A673 (cell line): ENCODE results near the gene MTO1. TPM values are rescaled to one million over a fixed set of nuclear protein-coding genes. Genes with fewer than 3 reads are reported as not detected.
"Not testable (repeated sequence)": the region's sequence is repeated elsewhere in the genome, so short reads cannot be mapped to it uniquely, and the experiment has no call there.

Experiments used
- BruUV-seq: library from RNA; stranded (reverse); fragments of 400-500 nt; replicated peaks from 2 replicates; lab custom pipeline; 2021; lab: Mats Ljungman, UMichigan
- CTCF ChIA-PET: fragments of 300-600 bp; sonication (Branson Sonifier 250); formaldehyde crosslinking; loops from one replicate; lab custom pipeline; 2022; ENCODE audit warnings: antibody characterized with exemption; lab: Charles Lee
- POLR2A ChIA-PET: fragments of 300-600 bp; sonication (Branson Sonifier 250); formaldehyde crosslinking; loops from one replicate; lab custom pipeline; 2022; ENCODE audit warnings: antibody characterized with exemption; ENCODE audit not compliant: low non-redundant PET; lab: Charles Lee
- DNase-seq: peaks from one replicate; pipeline ENCODE4 v3.0.0-alpha.2; 2015; ENCODE audit warnings: low spot score
- H3K27ac ChIP-seq: fragments of 200-600 bp; sonication (generic); 2 replicates; pipeline ENCODE4 v1.5.1; 2016; ENCODE audit warnings: mixed run types, low read depth, mild to moderate bottlenecking, mixed read lengths, antibody characterized with exemption, low read length; ENCODE audit not compliant: poor library complexity, severe bottlenecking
- H3K27me3 ChIP-seq: fragments of 200-600 bp; sonication (generic); replicated peaks from 2 replicates; pipeline ENCODE4 v1.6.1; 2017; ENCODE audit warnings: mixed run types, low read depth, mild to moderate bottlenecking, mixed read lengths, antibody characterized with exemption, low read length; ENCODE audit not compliant: insufficient read depth, poor library complexity
- H3K36me3 ChIP-seq: fragments of 200-600 bp; sonication (generic); 2 replicates; pipeline ENCODE4 v1.6.1; 2016; ENCODE audit warnings: mixed run types, mild to moderate bottlenecking, mixed read lengths, antibody characterized with exemption, low read length; ENCODE audit not compliant: insufficient read depth, poor library complexity, severe bottlenecking
- H3K4me1 ChIP-seq: fragments of 200-600 bp; sonication (generic); 2 replicates; pipeline ENCODE4 v1.6.1; 2017; ENCODE audit warnings: mixed run types, mild to moderate bottlenecking, mixed read lengths, antibody characterized with exemption, low read length; ENCODE audit not compliant: insufficient read depth, poor library complexity, severe bottlenecking
- H3K4me3 ChIP-seq: fragments of 200-600 bp; sonication (generic); 2 replicates; pipeline ENCODE4 v1.5.1; 2016; ENCODE audit warnings: low read depth, mixed run types, mild to moderate bottlenecking, mixed read lengths, low read length; ENCODE audit not compliant: poor library complexity, severe bottlenecking
- H3K9me3 ChIP-seq: fragments of 200-600 bp; sonication (generic); 2 replicates; pipeline ENCODE4 v1.6.1; 2016; ENCODE audit warnings: mixed run types, low read depth, mild to moderate bottlenecking, mixed read lengths, antibody characterized with exemption, low read length; ENCODE audit not compliant: poor library complexity, severe bottlenecking
- EZH2 ChIP-seq: fragments of 200-600 bp; sonication (generic); IDR thresholded peaks from 2 replicates; pipeline ENCODE4 v1.6.1; 2017; ENCODE audit warnings: borderline replicate concordance, low read depth, mild to moderate bottlenecking, mixed read lengths, antibody characterized with exemption, low read length; ENCODE audit not compliant: poor library complexity, severe bottlenecking
- intact Hi-C: fragments of 100-400 bp; cut with micrococcal nuclease; formaldehyde crosslinking; loops from one replicate; pipeline ENCODE4 v1.10.0; 2022; ENCODE audit not compliant: unreplicated experiment
- total RNA-seq: library from RNA; stranded (reverse); gene quantifications from 2 replicates; pipeline ENCODE4 v1.2.3, GENCODE V29; 2021
- TF ChIP-seq, protein P1 (sequence below): fragments of 300-800, 200-600 bp; sonication (generic); conservative IDR thresholded peaks from 2 replicates; pipeline ENCODE4 v1.5.1; 2017; ENCODE audit warnings: low read depth, mild to moderate bottlenecking, antibody characterized with exemption, low read length, moderate library complexity, mixed read lengths

Gene MTO1
- total RNA-seq, 1 experiment from 2014 or later: 50.8 TPM

DNA sequence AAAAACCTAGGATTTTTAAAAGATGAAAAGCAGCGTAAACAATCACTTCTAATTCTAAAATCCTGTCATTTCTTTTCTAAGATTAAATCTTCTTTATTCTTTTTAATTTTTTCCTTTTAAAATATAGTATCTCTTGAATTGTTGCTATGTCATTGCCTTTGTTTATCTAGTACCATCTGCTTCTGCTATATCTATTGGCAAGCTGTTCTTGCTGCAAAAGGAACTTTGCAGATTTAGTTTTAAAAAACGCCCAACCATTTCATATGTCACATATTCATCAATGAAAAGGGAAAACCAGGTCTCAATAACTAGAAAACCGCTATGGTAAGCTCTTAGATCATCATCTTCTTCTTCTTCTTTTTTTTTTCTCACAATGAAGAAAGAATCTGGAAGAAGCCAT lies 70.8 kb downstream of the MTO1 start:
- Histone ChIP-seq H3K4me3 (no peak overlapping the region), H3K27ac (no peak overlapping the region), H3K4me1 (no peaks in the 10 kb centered on the region), H3K36me3 (no peaks in the 10 kb centered on the region), H3K9me3 (no peaks in the 10 kb centered on the region), H3K27me3 (no peaks in the 10 kb centered on the region)
- ChIA-PET POLR2A (no interaction called here), CTCF (no interaction called here)
- BruUV-seq: no TSS peak
- intact Hi-C loops: no loop called here
- DNase-seq: no peak
- TF ChIP-seq, protein P1, sequence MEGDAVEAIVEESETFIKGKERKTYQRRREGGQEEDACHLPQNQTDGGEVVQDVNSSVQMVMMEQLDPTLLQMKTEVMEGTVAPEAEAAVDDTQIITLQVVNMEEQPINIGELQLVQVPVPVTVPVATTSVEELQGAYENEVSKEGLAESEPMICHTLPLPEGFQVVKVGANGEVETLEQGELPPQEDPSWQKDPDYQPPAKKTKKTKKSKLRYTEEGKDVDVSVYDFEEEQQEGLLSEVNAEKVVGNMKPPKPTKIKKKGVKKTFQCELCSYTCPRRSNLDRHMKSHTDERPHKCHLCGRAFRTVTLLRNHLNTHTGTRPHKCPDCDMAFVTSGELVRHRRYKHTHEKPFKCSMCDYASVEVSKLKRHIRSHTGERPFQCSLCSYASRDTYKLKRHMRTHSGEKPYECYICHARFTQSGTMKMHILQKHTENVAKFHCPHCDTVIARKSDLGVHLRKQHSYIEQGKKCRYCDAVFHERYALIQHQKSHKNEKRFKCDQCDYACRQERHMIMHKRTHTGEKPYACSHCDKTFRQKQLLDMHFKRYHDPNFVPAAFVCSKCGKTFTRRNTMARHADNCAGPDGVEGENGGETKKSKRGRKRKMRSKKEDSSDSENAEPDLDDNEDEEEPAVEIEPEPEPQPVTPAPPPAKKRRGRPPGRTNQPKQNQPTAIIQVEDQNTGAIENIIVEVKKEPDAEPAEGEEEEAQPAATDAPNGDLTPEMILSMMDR: no peak
- TF ChIP-seq EZH2: no peak

DNA sequence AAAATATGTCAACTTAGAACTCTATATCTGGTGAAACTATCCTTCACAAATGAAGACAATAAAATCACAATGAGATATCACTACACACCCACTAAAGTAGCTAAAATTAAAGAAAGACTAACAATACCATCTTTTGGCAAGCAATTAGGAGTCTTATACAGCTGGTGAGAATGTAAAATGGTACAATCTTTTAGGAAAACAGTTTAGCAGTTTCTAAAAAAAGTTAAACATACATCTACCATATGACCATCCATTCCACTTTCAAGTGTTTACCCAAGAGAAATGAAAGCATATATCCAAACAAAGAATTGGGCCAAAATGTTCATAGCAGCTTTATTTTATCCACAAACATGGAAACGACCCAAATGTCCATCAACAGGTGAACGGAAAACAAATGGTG lies 73.1 kb downstream of the MTO1 start:
- no peak for TF ChIP-seq EZH2
- H3K9me3 ChIP-seq: no peaks in the 10 kb centered on the region
- H3K27me3 ChIP-seq: no peaks in the 10 kb centered on the region
- ChIA-PET POLR2A (no interaction called here), CTCF (no interaction called here)
- H3K36me3 ChIP-seq: no peaks in the 10 kb centered on the region
- H3K27ac ChIP-seq: no peak overlapping the region
- no peak for DNase-seq
- no TSS peak for BruUV-seq
- no peaks in the 10 kb centered on the region for H3K4me1 ChIP-seq
- H3K4me3 ChIP-seq: no peak overlapping the region
- intact Hi-C loops: no loop called here

DNA sequence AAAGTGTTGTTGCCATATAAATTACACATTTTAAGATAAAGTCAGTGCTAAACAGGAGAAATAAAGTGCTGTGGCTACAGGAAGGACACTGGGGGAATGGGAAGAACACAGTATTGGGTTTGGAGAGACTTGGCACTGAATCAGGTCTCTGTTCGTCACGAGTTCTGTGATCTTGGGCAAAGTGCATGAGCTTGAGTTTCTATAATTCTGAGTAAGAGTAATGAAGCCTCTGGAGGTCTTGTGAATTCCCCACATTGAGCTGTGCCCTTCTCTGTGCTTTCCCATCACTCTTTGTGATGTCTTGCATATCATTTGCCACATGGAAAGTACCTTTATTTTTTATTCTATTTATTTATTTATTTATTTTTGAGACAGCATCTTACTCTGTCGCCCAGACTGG lies 76.1 kb downstream of the MTO1 start:
- DNase-seq: no peak
- intact Hi-C loops: no loop called here
- ChIA-PET CTCF (interaction anchor here (1.3 kb wide), 1 partner anchor 116 kb away, joined by 3 read pairs; no protein-coding TSS in a partner anchor), POLR2A (no interaction called here)
- no TSS peak for BruUV-seq
- Histone ChIP-seq H3K27me3 (no peaks in the 10 kb centered on the region), H3K36me3 (no peaks in the 10 kb centered on the region), H3K27ac (no peak overlapping the region), H3K4me3 (no peak overlapping the region), H3K4me1 (no peaks in the 10 kb centered on the region), H3K9me3 (no peaks in the 10 kb centered on the region)
- TF ChIP-seq, protein P1: no peak
- no peak for TF ChIP-seq EZH2

DNA sequence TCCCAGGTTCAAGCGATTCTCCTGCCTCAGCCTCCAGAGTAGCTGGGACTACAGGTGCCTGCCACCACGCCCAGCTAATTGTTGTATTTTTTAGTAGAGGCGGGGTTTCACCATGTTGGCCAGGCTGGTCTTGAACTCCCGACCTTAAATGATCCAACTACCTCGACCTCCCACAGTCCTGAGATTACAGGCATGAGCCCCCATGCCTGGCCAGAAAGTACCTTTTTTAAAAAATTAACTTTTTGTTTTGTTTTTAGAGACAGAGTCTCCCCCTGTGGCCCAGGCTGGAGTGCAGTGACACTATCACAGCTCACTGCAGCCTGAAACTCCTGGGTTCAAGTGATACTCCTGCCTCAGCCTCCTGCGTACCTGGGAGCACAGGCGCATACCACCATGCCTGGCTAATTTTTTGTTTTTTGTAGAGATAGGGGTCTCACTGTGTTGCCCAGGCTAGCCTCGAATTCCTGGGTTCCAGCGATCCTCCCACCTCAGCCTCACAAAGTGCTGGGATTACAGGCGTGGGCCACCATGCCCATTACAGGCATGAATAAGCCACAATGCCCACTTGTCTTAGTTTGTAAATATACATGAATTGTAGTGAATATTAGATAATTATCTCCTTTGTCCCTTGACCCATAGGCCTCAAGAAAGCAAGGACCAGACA lies 76.7 kb downstream of the MTO1 start:
- ChIA-PET CTCF (no interaction called here), POLR2A (no interaction called here)
- Histone ChIP-seq H3K4me3 (no peak overlapping the region), H3K27me3 (no peaks in the 10 kb centered on the region), H3K4me1 (no peaks in the 10 kb centered on the region), H3K36me3 (no peaks in the 10 kb centered on the region), H3K9me3 (no peaks in the 10 kb centered on the region), H3K27ac (no peak overlapping the region)
- no TSS peak for BruUV-seq
- intact Hi-C loops: no loop called here
- TF ChIP-seq, protein P1: no peak
- no peak for TF ChIP-seq EZH2
- no peak for DNase-seq

DNA sequence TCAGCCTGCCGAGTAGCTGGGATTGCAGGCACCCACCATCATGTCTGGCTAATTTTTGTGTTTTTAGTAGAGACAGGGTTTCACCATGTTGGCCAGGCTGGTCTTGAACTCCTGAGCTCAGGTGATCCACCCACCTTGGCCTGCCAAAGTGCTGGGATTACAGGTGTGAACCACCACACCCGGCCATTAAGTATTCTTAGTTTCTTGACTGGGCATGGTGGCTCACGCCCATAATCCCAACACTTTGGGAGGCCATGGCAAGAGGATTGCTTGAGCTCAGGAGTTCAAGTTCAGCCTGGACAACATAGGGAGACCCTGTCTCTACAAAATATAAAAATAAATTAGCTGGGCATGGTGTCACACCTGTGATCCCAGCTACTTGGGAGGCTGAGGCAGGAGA lies 80.9 kb downstream of the MTO1 start:
- H3K9me3 ChIP-seq, H3K27me3 ChIP-seq, H3K4me1 ChIP-seq, H3K4me3 ChIP-seq, H3K36me3 ChIP-seq, POLR2A ChIA-PET, DNase-seq, intact Hi-C loops, H3K27ac ChIP-seq, CTCF ChIA-PET, BruUV-seq: not testable (repeated sequence)
